GM18498 (cell line): Measurements from ENCODE around the gene TMPRSS6.

ENCODE experiments used
- ATAC-seq: cut with Tn5 transposase; IDR thresholded peaks from one replicate; pipeline ENCODE4 v1.9.1; 2021; ENCODE audit warnings: mild to moderate bottlenecking, moderate library complexity; ENCODE audit not compliant: unreplicated experiment

The TMPRSS6 gene

GRCh38 chr22:37054056-37054395, 55.5 kb downstream of the TMPRSS6 start:
- no peak for ATAC-seq

- ATAC-seq = no peak
Measured at GRCh38 chr22:37053310-37054055, 56.0 kb downstream of the TMPRSS6 start.

- no peak for ATAC-seq
Measured at GRCh38 chr22:37052386-37053309, 56.9 kb downstream of the TMPRSS6 start.

- peak; percentile 91 for ATAC-seq
Measured at GRCh38 chr22:37051391-37052385, 57.8 kb downstream of the TMPRSS6 start, which contains the start of gene KCTD17. TSS of gene KCTD17 (plus strand) at chr22:37051742. CDS start at chr22:37051761, 19 bp downstream.

GRCh38 chr22:37050913-37051312, 58.6 kb downstream of the TMPRSS6 start:
- no peak for ATAC-seq

GRCh38 chr22:37049224-37049623, 60.3 kb downstream of the TMPRSS6 start:
- no peak for ATAC-seq

GRCh38 chr22:37048133-37048532, 61.4 kb downstream of the TMPRSS6 start:
- ATAC-seq = no peak

- no peak for ATAC-seq
Measured at GRCh38 chr22:37047006-37047405, 62.5 kb downstream of the TMPRSS6 start.

- no peak for ATAC-seq
Measured at GRCh38 chr22:37046589-37046988, 62.9 kb downstream of the TMPRSS6 start.

- ATAC-seq = no peak
Measured at GRCh38 chr22:37045958-37046357, 63.6 kb downstream of the TMPRSS6 start.

GRCh38 chr22:37044634-37045625, 64.6 kb downstream of the TMPRSS6 start:
- no peak for ATAC-seq

- ATAC-seq = no peak
Measured at GRCh38 chr22:37043828-37044538, 65.5 kb downstream of the TMPRSS6 start.

GRCh38 chr22:37043209-37043827, 66.2 kb downstream of the TMPRSS6 start:
- no peak for ATAC-seq

- no peak for ATAC-seq
Measured at GRCh38 chr22:37039466-37039865, 70.0 kb downstream of the TMPRSS6 start.

- no peak for ATAC-seq
Measured at GRCh38 chr22:37037669-37038068, 71.8 kb downstream of the TMPRSS6 start.

- no peak for ATAC-seq
Measured at GRCh38 chr22:37036655-37037377, 72.7 kb downstream of the TMPRSS6 start.

- ATAC-seq = no peak
Measured at GRCh38 chr22:37033605-37034430, 75.7 kb downstream of the TMPRSS6 start.
